ENCODE results near the gene COA4.

COA4 gene

GRCh38 chr11:73859671-73860070 lies 17.0 kb downstream of the COA4 start:
- H3K9me3 ChIP-seq (ENCODE audit: severe bottlenecking) = no peaks in the 10 kb centered on the region
- DNase-seq (ENCODE audit: low spot score) (no peak), ATAC-seq (ENCODE audit: low read depth) (no peak)
- H3K27ac ChIP-seq (ENCODE audit: poor library complexity, severe bottlenecking) = no peak overlapping the region
- H3K27me3 ChIP-seq (ENCODE audit: insufficient read depth, poor library complexity, severe bottlenecking) = no peaks in the 10 kb centered on the region
- no peaks in the 10 kb centered on the region for H3K4me1 ChIP-seq (ENCODE audit: insufficient read depth, poor library complexity, severe bottlenecking)
- peaks cover 11% of the 10 kb centered on the region for H3K36me3 ChIP-seq (ENCODE audit: low read depth)
- H3K4me3 ChIP-seq (ENCODE audit: severe bottlenecking) = no peak overlapping the region
- no peak for TF ChIP-seq CTCF (IDR thresholded peaks at IDR 0.05; ENCODE audit: poor library complexity, severe bottlenecking)

DNA sequence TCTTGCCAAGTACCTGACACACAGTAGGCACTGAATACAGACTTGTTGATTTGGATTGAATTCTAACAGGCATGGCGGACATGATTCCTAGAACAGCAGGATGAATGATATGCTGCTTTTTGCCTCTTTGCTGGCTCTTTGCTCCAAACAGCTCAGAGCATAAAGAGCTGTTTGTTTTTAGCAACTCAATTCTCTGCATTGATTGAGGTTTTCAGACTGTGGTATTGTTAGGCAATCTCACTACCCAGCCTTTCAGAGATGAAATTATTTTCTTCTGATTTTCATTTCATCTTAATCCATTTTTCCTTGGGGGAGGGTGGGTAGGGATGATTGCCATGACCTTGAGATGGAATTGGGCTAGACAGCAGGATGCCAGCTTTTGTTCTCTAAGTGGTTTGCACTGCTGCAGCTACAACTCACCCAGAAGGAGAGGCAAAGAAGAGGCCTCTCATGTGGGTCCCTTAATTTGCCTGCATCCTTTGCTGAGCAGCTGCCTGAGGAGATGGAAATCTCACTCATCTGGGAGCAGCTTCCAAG lies 20.5 kb downstream of the COA4 start:
- Histone ChIP-seq H3K27me3 (ENCODE audit: insufficient read depth, poor library complexity, severe bottlenecking) (no peaks in the 10 kb centered on the region), H3K4me1 (ENCODE audit: insufficient read depth, poor library complexity, severe bottlenecking) (no peaks in the 10 kb centered on the region), H3K9me3 (ENCODE audit: severe bottlenecking) (no peaks in the 10 kb centered on the region), H3K4me3 (ENCODE audit: severe bottlenecking) (no peak overlapping the region), H3K27ac (ENCODE audit: poor library complexity, severe bottlenecking) (no peak overlapping the region), H3K36me3 (ENCODE audit: low read depth) (peaks cover 11% of the 10 kb centered on the region)
- no peak for ATAC-seq (ENCODE audit: low read depth)
- TF ChIP-seq CTCF (IDR thresholded peaks at IDR 0.05; ENCODE audit: poor library complexity, severe bottlenecking) = no peak
- DNase-seq (ENCODE audit: low spot score) = no peak

DNA sequence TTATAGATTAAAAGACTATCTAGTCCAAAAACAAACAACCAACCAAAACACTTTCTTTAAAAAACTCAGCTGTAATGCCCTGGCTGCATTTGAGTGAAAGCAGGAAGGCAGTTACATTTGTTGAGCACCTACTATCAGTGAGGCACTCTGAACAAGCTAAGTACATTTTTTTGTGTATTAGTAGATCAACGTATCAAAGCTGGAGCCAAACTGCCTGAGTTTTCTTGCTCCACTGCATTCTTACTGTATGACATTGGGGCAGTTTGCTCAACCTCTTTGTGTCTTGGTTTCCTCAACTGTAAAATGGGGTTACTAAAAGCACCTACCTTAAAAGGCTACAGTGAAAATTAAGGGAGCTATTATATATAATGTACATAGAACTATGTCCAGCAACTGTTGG lies 22.0 kb downstream of the COA4 start:
- Histone ChIP-seq H3K36me3 (ENCODE audit: low read depth) (peaks cover 14% of the 10 kb centered on the region), H3K4me3 (ENCODE audit: severe bottlenecking) (no peak overlapping the region), H3K9me3 (ENCODE audit: severe bottlenecking) (no peaks in the 10 kb centered on the region), H3K4me1 (ENCODE audit: insufficient read depth, poor library complexity, severe bottlenecking) (no peaks in the 10 kb centered on the region), H3K27ac (ENCODE audit: poor library complexity, severe bottlenecking) (no peak overlapping the region), H3K27me3 (ENCODE audit: insufficient read depth, poor library complexity, severe bottlenecking) (no peaks in the 10 kb centered on the region)
- no peak for TF ChIP-seq CTCF (IDR thresholded peaks at IDR 0.05; ENCODE audit: poor library complexity, severe bottlenecking)
- DNase-seq (ENCODE audit: low spot score) (no peak), ATAC-seq (ENCODE audit: low read depth) (peak; percentile 27; the same call in 1 of the 3 replicates)

DNA sequence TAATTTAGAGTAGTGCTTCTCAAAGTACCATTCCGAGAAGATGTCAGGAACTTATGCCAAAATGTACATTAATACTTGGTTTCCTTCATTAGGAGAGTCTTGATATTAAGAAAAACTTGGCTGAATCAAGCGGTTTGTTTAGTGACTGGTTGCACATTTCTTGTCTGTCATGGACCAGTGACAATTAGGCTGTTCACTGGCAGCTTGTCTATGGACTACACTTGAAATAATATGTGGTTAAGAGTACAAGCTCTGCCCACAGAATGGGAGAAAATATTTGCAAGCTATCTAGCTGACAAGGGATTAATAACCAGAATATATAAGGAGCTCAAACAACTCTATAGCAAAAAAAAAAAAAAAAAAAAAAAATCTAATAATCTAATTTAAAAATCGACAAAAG lies 24.6 kb downstream of the COA4 start:
- ATAC-seq (ENCODE audit: low read depth) (no peak), DNase-seq (ENCODE audit: low spot score) (no peak)
- no peak for TF ChIP-seq CTCF (IDR thresholded peaks at IDR 0.05; ENCODE audit: poor library complexity, severe bottlenecking)
- Histone ChIP-seq H3K36me3 (ENCODE audit: low read depth) (peaks cover 14% of the 10 kb centered on the region), H3K4me3 (ENCODE audit: severe bottlenecking) (no peak overlapping the region), H3K27me3 (ENCODE audit: insufficient read depth, poor library complexity, severe bottlenecking) (no peaks in the 10 kb centered on the region), H3K4me1 (ENCODE audit: insufficient read depth, poor library complexity, severe bottlenecking) (peaks cover 5% of the 10 kb centered on the region), H3K9me3 (ENCODE audit: severe bottlenecking) (no peaks in the 10 kb centered on the region), H3K27ac (ENCODE audit: poor library complexity, severe bottlenecking) (no peak overlapping the region)

DNA sequence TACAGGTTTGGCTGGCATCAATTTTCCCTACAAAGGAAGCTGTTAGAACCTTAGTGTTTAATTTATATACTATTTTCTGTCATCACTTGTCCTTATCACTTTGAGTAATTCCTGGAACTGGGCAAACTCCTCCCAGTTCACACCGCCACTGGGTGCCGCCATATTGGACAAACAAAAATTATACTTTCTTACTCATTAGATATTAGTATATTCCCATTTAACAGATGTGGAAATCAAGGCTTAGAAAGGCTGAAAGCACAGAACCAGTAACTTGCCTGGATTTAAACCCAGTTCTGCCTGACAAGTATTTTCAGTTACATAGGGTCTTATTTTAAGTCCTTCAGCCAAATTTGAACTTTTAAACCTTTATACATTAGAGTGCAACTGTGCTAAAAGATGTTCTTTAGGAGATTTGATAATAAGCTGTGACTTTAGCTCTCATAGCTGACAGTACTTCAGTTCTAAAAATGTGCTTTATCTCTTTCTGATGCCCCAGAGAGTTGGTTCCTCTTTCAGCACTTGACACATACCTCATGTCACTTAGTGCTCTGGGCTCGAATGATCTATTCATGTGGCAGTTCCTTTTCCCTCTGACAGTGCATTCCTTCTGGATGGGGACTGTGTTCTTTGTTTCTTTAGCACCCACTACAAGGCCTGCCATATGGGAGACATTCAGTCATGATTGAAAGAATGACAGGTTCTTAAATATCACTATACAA lies 25.4 kb downstream of the COA4 start:
- no peaks in the 10 kb centered on the region for H3K9me3 ChIP-seq (ENCODE audit: severe bottlenecking)
- DNase-seq (ENCODE audit: low spot score) (no peak), ATAC-seq (ENCODE audit: low read depth) (no peak)
- no peak for TF ChIP-seq CTCF (IDR thresholded peaks at IDR 0.05; ENCODE audit: poor library complexity, severe bottlenecking)
- H3K4me1 ChIP-seq (ENCODE audit: insufficient read depth, poor library complexity, severe bottlenecking) = peaks cover 5% of the 10 kb centered on the region
- no peak overlapping the region for H3K4me3 ChIP-seq (ENCODE audit: severe bottlenecking)
- no peak overlapping the region for H3K27ac ChIP-seq (ENCODE audit: poor library complexity, severe bottlenecking)
- H3K36me3 ChIP-seq (ENCODE audit: low read depth) = peaks cover 14% of the 10 kb centered on the region
- H3K27me3 ChIP-seq (ENCODE audit: insufficient read depth, poor library complexity, severe bottlenecking) = no peaks in the 10 kb centered on the region

Measured in RWPE2 (cell line).